ENCODE results near the gene STAM2. TPM values are rescaled to one million over a fixed set of nuclear protein-coding genes. Genes with fewer than 3 reads are reported as not detected.

STAM2 gene
- total and polyA plus RNA-seq, 2 of the 13 experiments (the other 11 are each of a cell fraction or from before 2014, with no cell fraction given) = 14.7 to 24.1 TPM

- TF ChIP-seq ZNF331 (CRISPR knock-in tag; IDR thresholded peaks at IDR 0.05) = no peak
- TF ChIP-seq TARDBP (CRISPR knock-in tag; IDR thresholded peaks at IDR 0.05) = no peak
- TF ChIP-seq ATF1 (CRISPR knock-in tag; IDR thresholded peaks at IDR 0.05) = no peak
- TF ChIP-seq CSRNP1 (CRISPR knock-in tag; IDR thresholded peaks at IDR 0.05) = no peak
- TF ChIP-seq ZNF274 (CRISPR knock-in tag; IDR thresholded peaks at IDR 0.05) = no peak
- no peak for TF ChIP-seq GLMP (CRISPR knock-in tag; IDR thresholded peaks at IDR 0.05; ENCODE audit: borderline replicate concordance)
- 0 out of 2 replicates have a peak, but pooled peaks have one; percentile 24 for TF ChIP-seq ARID4A (CRISPR knock-in tag; IDR thresholded peaks at IDR 0.05; ENCODE audit: borderline replicate concordance)
- no peak for TF ChIP-seq CEBPG (CRISPR knock-in tag; IDR thresholded peaks at IDR 0.05)
- TF ChIP-seq RERE (CRISPR knock-in tag; IDR thresholded peaks at IDR 0.05; ENCODE audit: low read depth) = no peak
- no peak for TF ChIP-seq YY1 (IDR thresholded peaks at IDR 0.05; ENCODE audit: insufficient read depth, insufficient replicate concordance, low read depth, low read length)
- no peak for TF ChIP-seq ZSCAN20 (CRISPR knock-in tag; IDR thresholded peaks at IDR 0.05; ENCODE audit: borderline replicate concordance)
- 0 out of 2 replicates have a peak, but pooled peaks have one; percentile 44 for TF ChIP-seq ZNF607 (CRISPR knock-in tag; IDR thresholded peaks at IDR 0.05; ENCODE audit: borderline replicate concordance)
- TF ChIP-seq ZFP1 (CRISPR knock-in tag; IDR thresholded peaks at IDR 0.05) = no peak
- no peak for TF ChIP-seq GATA4 (IDR thresholded peaks at IDR 0.05; ENCODE audit: borderline replicate concordance, low read depth)
- no peak for TF ChIP-seq ZBTB46 (CRISPR knock-in tag; IDR thresholded peaks at IDR 0.05; ENCODE audit: borderline replicate concordance)
- TF ChIP-seq KDM3A (CRISPR knock-in tag; IDR thresholded peaks at IDR 0.05; ENCODE audit: low read depth) = no peak
Observed at GRCh38 chr2:152078662-152079061, 96.9 kb downstream of the STAM2 start (continued).
